Liver (tissue), 9 donors: ENCODE results near the gene DPP9. TPM values are rescaled to one million over a fixed set of nuclear protein-coding genes. Genes with fewer than 3 reads are reported as not detected.

Experiments used
- DNase-seq: peaks from one replicate; pipeline ENCODE4 v3.0.0-alpha.2; 2017; ENCODE audit warnings: low spot score
- H3K27ac ChIP-seq, 2 donors: one replicate each; pipeline ENCODE4 v1.7.0; 2013; ENCODE audit warnings: inconsistent platforms in 2 of 2, low read length in 2 of 2, control low read depth in 1 of 2, low read depth in 1 of 2, mild to moderate bottlenecking in 1 of 2
- H3K27me3 ChIP-seq, 4 donors: one replicate each; pipeline versions ENCODE4 v1.6.1 to v1.7.0; 2013; ENCODE audit warnings: low read length in 3 of 4, inconsistent platforms in 1 of 4, mild to moderate bottlenecking in 1 of 4, moderate library complexity in 1 of 4; ENCODE audit not compliant: control insufficient read depth in 4 of 4, insufficient read depth in 4 of 4
- H3K36me3 ChIP-seq, 4 donors: one replicate each; pipeline versions ENCODE4 v1.6.1 to v1.7.0; 2013; ENCODE audit warnings: low read length in 3 of 4, mild to moderate bottlenecking in 3 of 4, low read depth in 1 of 4, moderate library complexity in 1 of 4; ENCODE audit not compliant: control insufficient read depth in 4 of 4, insufficient read depth in 3 of 4
- H3K4me1 ChIP-seq, 4 donors: one replicate each; pipeline versions ENCODE4 v1.6.1 to v1.7.0; 2013; ENCODE audit warnings: low read length in 3 of 4, mild to moderate bottlenecking in 3 of 4, moderate library complexity in 1 of 4; ENCODE audit not compliant: control insufficient read depth in 4 of 4, insufficient read depth in 4 of 4
- H3K4me3 ChIP-seq, 3 donors: one replicate each; pipeline versions ENCODE4 v1.6.1 to v1.7.0; 2013; ENCODE audit warnings: low read length in 3 of 3, control low read depth in 1 of 3, low read depth in 1 of 3, mild to moderate bottlenecking in 1 of 3
- H3K9ac ChIP-seq, 2 donors: one replicate each; pipeline ENCODE4 v1.7.0; 2013; ENCODE audit warnings: low read length in 2 of 2, mild to moderate bottlenecking in 2 of 2, moderate library complexity in 2 of 2, control low read depth in 1 of 2, low read depth in 1 of 2
- H3K9me3 ChIP-seq, 4 donors: one replicate each; pipeline versions ENCODE4 v1.6.1 to v1.7.0; 2013; ENCODE audit warnings: low read length in 3 of 4; ENCODE audit not compliant: control insufficient read depth in 4 of 4
- ATF3 ChIP-seq: IDR thresholded peaks from 2 replicates; pipeline ENCODE4 v1.6.1; 2016; ENCODE audit warnings: antibody characterized with exemption
- EGR1 ChIP-seq, 2 donors: IDR thresholded peaks; 2 replicates each; pipeline ENCODE4 v1.6.1; 2016 to 2018; ENCODE audit warnings: antibody characterized with exemption in 2 of 2, low read depth in 2 of 2
- FOXA1 ChIP-seq: IDR thresholded peaks from 2 replicates; pipeline ENCODE4 v1.6.1; 2016; ENCODE audit warnings: antibody characterized with exemption
- FOXA2 ChIP-seq: IDR thresholded peaks from 2 replicates; pipeline ENCODE4 v1.6.1; 2016; ENCODE audit warnings: antibody characterized with exemption
- GABPA ChIP-seq, 2 donors: IDR thresholded peaks in 1 of 2; conservative IDR thresholded peaks in 1 of 2; 2 replicates each; pipeline ENCODE4 v1.6.1; 2016; ENCODE audit warnings: antibody characterized with exemption in 2 of 2, mild to moderate bottlenecking in 1 of 2, moderate library complexity in 1 of 2
- HNF4A ChIP-seq, 2 donors: conservative IDR thresholded peaks; 2 replicates each; pipeline ENCODE4 v1.6.1; 2016; ENCODE audit warnings: antibody characterized with exemption in 2 of 2, mild to moderate bottlenecking in 2 of 2
- HNF4G ChIP-seq: IDR thresholded peaks from 2 replicates; pipeline ENCODE4 v1.6.1; 2016; ENCODE audit warnings: antibody characterized with exemption
- JUND ChIP-seq, 2 donors: IDR thresholded peaks; 2 replicates each; pipeline ENCODE4 v1.6.1; 2016; ENCODE audit warnings: antibody characterized with exemption in 2 of 2
- MAX ChIP-seq: IDR thresholded peaks from 2 replicates; pipeline ENCODE4 v1.6.1; 2016; ENCODE audit warnings: antibody characterized with exemption
- NR2F2 ChIP-seq: IDR thresholded peaks from 2 replicates; pipeline ENCODE4 v1.6.1; 2016; ENCODE audit warnings: antibody characterized with exemption
- RAD21 ChIP-seq, 2 donors: IDR thresholded peaks; 2 replicates each; pipeline ENCODE4 v1.6.1; 2016; ENCODE audit warnings: antibody characterized with exemption in 2 of 2, mild to moderate bottlenecking in 2 of 2
- REST ChIP-seq: IDR thresholded peaks from 2 replicates; pipeline ENCODE4 v1.6.1; 2016; ENCODE audit warnings: antibody characterized with exemption, mild to moderate bottlenecking
- SP1 ChIP-seq: IDR thresholded peaks from 2 replicates; pipeline ENCODE4 v1.6.1; 2018; ENCODE audit warnings: antibody characterized with exemption, mild to moderate bottlenecking
- YY1 ChIP-seq: IDR thresholded peaks from 2 replicates; pipeline ENCODE4 v1.6.1; 2016; ENCODE audit warnings: antibody characterized with exemption, mild to moderate bottlenecking
- WGBS: extraction: QIAGEN DNeasy Blood & Tissue Kit; methylation state at CpG from one replicate; pipeline ENCODE4 v1.1.7; 2013; 5-methylcytosine and 5-hydroxymethylcytosine counted together
- polyA plus RNA-seq, 2 donors: library from polyadenylated mRNA; stranded (reverse) in 1 of 2; unstranded in 1 of 2; fragments of 200-250 nt in 1 of 2; fragments of >200 nt in 1 of 2; fragmentation: Nextera tagmentation in 1 of 2; extraction: Ambion mirVana in 1 of 2; gene quantifications; one replicate each; pipeline versions ENCODE4 v1.2.1 to v1.2.3, GENCODE V29; 2013 to 2015
- total RNA-seq, 2 donors: library from RNA; depleted of rRNA; stranded (reverse); fragments of >200 nt; gene quantifications; one replicate each; pipeline ENCODE4 v1.2.3, GENCODE V29; 2014
- TF ChIP-seq, protein P1 (sequence below): fragments of 150-350 bp; IDR thresholded peaks from 2 replicates; pipeline ENCODE4 v1.5.1; 2017; ENCODE audit warnings: improper control_type of control experiment, low read depth, low read length; ENCODE audit not compliant: missing input control
- donor health status: healthy.
- donor health status: healthy.
- donor health status: healthy.
- donor health status: healthy.
- donor health status: healthy.

The DPP9 gene
- total and polyA plus RNA-seq, 4 donors = 20.5 to 74.5 (median 40.3) TPM

DNA sequence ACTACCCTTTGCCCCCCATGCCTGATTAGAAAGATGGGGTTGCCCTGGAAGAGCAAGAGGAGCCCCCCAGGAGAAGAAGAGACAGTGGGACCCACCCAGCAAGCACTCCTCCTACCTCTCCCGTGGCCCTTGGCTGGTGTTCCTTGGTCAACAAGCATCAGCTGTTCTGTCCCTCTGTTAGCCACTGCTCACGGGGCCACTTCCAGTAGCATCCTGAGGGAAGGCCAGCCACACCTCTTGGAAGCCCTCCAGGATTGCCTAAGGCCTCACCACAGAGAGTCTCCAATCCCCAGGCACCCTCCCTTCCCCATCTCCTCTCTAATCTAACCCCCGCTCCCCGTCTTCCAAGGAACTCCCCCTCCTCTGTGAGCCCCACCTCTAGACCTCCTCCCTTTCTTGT lies 15.1 kb upstream of the DPP9 start:
- no peak overlapping the region for H3K4me3 ChIP-seq
- H3K27me3 ChIP-seq = no peaks in the 10 kb centered on the region
- H3K9ac ChIP-seq = no peak overlapping the region
- WGBS = 49% methylated on average over 4 of the region's 4 CpGs
- no peaks in the 10 kb centered on the region for H3K4me1 ChIP-seq
- DNase-seq = no peak
- no peaks in the 10 kb centered on the region for H3K9me3 ChIP-seq
- TF ChIP-seq ATF3 = no peak
- TF ChIP-seq MAX = no peak
- TF ChIP-seq, protein P1, sequence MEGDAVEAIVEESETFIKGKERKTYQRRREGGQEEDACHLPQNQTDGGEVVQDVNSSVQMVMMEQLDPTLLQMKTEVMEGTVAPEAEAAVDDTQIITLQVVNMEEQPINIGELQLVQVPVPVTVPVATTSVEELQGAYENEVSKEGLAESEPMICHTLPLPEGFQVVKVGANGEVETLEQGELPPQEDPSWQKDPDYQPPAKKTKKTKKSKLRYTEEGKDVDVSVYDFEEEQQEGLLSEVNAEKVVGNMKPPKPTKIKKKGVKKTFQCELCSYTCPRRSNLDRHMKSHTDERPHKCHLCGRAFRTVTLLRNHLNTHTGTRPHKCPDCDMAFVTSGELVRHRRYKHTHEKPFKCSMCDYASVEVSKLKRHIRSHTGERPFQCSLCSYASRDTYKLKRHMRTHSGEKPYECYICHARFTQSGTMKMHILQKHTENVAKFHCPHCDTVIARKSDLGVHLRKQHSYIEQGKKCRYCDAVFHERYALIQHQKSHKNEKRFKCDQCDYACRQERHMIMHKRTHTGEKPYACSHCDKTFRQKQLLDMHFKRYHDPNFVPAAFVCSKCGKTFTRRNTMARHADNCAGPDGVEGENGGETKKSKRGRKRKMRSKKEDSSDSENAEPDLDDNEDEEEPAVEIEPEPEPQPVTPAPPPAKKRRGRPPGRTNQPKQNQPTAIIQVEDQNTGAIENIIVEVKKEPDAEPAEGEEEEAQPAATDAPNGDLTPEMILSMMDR = no peak
- TF ChIP-seq HNF4G = no peak
- TF ChIP-seq YY1 = no peak
- no peak for TF ChIP-seq HNF4A (conservative IDR thresholded peaks at IDR 0.05)
- no peak for TF ChIP-seq EGR1 (IDR thresholded peaks at IDR 0.05; ENCODE audit: low read depth in 2 of 2)
- TF ChIP-seq REST = no peak
- no peak for TF ChIP-seq FOXA1
- no peak for TF ChIP-seq SP1
- no peak overlapping the region for H3K27ac ChIP-seq
- no peaks in the 10 kb centered on the region for H3K36me3 ChIP-seq

DNA sequence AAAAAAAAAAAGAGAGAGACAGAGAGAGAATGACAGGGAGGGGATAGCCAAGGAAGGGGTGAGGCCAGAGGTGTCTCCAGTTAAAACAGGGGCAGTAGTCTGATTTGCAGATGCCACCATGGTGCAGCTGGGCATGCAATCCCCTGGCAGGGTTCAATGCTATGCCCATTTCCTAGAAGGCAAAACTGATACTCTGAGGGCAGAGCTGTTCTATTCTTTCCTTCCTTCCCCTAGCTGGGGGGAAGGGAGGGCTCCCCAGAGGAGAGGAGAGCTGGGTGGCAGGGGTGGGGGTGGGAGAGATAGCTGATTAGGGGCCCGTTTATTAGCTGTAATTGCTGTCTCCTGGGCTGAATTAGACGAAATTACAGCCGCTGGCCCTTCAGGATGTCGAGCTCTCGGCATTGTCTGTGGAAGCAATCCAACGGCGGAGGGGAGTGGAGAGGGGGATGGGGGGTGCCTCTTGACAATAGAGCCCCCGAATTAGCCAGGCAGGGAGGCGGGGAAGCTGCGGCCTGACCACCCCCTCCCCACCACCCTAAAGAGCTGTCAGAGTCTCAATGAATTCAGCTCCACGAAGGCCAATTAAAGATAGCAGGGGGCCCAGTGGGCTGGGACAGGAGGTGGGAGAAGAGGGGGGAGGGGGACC lies 14.4 kb upstream of the DPP9 start:
- no peak for TF ChIP-seq EGR1 (IDR thresholded peaks at IDR 0.05; ENCODE audit: low read depth in 2 of 2)
- no peak for TF ChIP-seq NR2F2
- no peak for TF ChIP-seq HNF4G
- TF ChIP-seq FOXA2 = no peak
- no peak for TF ChIP-seq ATF3
- TF ChIP-seq GABPA (IDR thresholded peaks at IDR 0.05 in 1 of 2, conservative IDR thresholded peaks at IDR 0.05 in 1 of 2) = no peak
- TF ChIP-seq SP1 = no peak
- no peak for TF ChIP-seq MAX
- no peak for TF ChIP-seq JUND (IDR thresholded peaks at IDR 0.05)
- TF ChIP-seq, protein P1 = no peak
- TF ChIP-seq RAD21 (IDR thresholded peaks at IDR 0.05) = no peak
- TF ChIP-seq HNF4A (conservative IDR thresholded peaks at IDR 0.05) = no peak
- H3K9ac ChIP-seq = no peak overlapping the region
- H3K27me3 ChIP-seq = no peaks in the 10 kb centered on the region
- H3K4me3 ChIP-seq = no peak overlapping the region
- no peaks in the 10 kb centered on the region for H3K36me3 ChIP-seq
- no peak overlapping the region for H3K27ac ChIP-seq
- no peaks in the 10 kb centered on the region for H3K9me3 ChIP-seq
- WGBS = 19% methylated on average over 11 of the region's 11 CpGs
- no peaks in the 10 kb centered on the region for H3K4me1 ChIP-seq
- DNase-seq = no peak
